KG1 (cell line): Measurements from ENCODE around the gene PLXNA4.

Source experiments
- DNase-seq: peaks from one replicate; lab custom pipeline; 2025; lab: John Stamatoyannopoulos, UW

PLXNA4 gene

DNA sequence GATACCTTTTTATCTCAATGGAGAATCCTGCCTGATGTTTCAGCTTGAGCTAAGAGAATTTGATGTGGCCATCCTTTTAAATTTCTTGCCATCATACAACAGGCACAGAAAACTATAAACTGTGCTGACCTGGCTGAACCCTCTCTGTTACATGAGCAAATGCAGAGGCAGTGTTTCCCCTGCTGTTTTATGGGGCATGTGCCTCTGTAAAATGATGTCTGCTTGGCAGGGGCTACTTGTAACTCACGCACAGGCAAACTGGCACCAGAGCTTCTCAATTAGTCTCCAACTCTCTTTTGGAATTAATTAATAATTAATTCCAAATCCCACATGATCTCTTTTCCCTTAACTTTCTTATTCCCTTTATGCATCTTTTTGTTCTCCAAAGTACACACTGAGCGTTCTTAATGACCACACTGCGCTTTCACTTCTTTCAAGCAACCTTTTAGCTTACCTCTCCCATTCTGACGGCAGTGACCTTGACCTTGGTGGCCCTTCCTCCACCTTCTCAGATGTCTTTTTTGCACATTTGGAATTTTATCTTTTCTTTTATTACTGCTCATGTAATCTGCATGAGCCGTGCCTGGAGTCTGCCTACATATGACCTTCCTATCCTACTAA lies 334.0 kb downstream of the PLXNA4 start:
- no peak for DNase-seq

DNA sequence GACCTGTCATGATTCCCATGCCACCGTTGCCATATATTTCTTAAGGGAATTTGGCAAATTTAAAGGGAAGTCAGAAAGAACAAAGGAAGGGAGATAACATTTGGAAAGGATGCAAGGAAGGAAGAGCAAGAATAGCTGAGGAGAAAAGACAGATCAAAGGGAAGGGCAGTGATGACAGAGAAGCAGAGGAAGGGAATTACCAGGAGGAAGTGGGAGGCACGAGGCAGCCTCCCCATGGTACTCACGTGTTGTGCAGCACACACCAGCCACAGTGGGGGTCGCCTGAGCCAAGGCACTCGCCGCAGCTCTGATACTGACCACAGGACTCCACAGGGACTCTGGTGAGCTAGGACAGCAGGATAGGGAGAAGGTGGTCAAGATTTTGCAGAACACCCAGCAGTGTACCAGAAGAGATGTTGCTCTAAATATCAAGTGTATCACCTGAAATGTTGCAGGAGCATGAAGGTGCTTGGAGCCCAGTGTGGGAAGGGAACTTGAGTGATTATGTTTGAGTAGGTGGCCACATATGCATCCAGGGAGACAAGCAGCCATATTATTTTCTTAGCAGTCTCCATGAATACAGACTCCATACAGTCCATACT lies 335.3 kb downstream of the PLXNA4 start:
- no peak for DNase-seq

DNA sequence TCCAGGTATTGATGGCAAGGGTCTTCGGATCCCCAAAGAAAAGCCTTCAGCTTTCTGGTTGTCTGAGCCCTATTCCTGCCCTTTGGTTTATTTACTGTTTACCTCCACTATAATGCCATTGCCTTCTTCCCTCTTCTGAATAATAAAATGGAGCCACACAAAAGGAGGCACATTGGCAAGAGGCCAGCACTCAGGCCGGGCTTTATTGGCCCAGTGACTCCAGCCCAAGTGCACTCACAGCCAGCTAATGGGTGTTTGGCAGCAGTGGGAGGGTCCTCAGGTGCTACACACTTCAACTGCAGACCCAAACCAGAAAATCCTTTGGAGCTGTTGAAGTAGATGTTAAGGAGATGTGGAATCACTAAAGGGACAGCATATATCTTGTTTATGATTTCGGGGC lies 336.0 kb downstream of the PLXNA4 start:
- DNase-seq = no peak

DNA sequence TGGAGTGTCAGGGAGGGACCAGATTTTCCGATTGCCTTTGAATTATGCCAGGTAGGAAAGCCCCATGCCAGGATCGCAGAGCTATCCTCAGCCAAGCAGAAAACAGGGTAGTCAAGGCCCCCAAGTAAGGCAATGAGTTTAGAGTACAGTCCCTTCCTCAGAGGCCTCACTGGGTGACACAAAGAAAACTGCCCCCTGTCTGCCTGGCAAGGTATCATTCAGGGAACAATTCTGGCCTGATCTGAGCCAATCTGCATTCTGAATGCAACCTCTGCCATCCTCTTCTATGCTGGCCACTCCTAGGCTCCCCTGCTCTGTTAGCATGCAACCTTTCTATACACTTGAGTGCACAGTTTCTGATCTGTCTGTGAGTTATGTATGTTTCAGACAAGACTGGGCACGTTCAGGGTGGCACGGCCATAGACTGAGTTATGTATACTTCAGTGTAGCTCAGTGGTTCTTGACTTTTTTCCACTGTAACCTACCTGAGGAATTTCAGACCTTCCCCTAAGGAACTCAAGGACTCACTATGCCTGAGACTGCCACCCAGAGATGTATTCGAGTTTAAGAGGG lies 336.8 kb downstream of the PLXNA4 start:
- no peak for DNase-seq

DNA sequence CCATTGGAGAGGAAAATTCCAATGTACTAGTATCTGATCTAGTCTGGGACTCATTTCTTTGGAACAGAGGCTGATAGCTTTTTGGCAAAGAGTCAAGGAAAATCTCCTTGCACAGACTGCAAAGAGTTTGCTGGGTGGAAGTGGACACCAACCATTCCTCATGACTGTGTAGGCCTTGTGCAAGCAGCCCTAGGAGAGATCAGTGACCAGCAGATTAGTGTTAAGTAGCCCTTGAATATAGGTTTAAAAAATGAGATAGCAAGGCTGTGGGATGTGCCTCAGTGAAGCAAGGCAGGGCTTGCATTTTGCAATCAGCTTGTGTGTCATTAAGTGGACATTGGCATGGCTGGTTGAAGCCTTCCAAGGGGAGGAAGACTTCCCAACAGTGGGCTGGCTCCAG lies 341.6 kb downstream of the PLXNA4 start:
- no peak for DNase-seq

DNA sequence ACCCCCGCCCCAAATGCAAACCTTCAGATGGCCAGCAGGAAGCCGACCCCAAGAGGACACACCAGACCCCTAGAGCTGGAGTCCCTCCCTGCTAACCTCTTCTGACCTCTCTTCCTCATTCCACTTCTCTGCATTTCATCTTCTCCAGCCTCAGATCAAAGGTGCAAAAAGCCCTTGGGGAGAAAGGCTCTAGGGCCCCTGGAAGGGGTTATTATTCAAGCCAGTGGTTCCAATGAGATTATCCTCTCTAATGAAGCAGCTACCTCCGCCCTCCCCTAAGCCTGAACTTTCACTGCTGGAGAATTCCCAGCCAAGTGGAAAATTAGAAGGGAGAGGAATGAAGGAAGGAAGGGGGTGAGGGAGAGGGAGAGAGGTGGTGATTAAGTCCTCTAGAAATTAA lies 343.9 kb downstream of the PLXNA4 start:
- DNase-seq = no peak

DNA sequence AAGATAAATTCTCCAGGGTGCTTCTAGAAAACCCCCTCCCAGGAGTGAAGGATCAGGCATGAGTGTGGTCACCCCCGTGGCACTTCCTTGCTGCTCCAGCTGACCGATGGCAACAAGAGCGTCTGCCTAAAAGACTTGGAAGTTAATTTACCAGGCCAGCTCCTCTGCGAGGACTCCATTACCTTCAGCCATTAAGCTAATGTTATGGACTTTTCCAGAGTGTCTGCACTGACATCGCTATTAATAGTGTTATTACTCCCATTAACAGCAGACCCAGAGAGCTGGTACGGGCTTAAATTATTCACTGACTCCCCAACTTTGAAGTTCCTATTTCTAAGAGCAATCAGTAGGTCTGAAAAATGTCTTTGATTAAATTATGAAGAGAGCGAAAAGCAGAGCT lies 345.8 kb downstream of the PLXNA4 start:
- DNase-seq = no peak

DNA sequence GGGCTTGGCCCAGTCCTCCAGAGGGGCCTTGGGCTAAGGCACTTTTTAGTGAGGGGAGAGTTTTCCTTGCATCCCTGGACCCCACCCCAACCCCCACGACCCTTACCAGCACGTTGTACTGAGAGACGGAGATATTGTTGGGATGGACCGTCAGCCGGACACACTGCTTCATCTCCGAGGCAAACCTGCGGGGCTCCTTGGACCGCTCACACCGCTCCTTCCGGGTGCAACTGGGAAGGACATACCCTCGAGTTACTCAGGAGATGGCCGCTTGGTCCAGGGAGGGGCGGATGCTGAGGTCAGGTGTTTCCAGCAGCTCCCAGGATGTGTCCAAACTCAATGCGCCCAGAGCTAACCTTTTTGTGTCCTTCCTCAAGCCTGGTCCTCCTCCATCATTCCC lies 348.0 kb downstream of the PLXNA4 start:
- no peak for DNase-seq

DNA sequence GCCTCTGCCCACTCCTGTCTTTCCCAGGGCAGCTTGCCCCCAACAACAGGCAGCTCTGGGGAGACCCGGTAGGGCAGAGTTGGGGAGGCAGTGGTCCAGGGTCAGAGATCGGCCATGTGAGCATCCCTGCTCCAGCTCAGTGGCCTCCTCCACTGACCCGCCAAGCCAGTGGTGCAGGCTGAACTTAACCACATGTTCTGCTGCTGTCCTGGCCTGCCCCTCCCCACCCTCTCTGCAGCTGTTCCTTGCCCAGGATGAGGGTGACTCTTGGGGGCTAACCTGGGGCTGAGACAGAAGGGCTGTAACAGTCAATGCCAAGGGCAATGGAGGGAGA lies 349.3 kb downstream of the PLXNA4 start:
- no peak for DNase-seq

DNA sequence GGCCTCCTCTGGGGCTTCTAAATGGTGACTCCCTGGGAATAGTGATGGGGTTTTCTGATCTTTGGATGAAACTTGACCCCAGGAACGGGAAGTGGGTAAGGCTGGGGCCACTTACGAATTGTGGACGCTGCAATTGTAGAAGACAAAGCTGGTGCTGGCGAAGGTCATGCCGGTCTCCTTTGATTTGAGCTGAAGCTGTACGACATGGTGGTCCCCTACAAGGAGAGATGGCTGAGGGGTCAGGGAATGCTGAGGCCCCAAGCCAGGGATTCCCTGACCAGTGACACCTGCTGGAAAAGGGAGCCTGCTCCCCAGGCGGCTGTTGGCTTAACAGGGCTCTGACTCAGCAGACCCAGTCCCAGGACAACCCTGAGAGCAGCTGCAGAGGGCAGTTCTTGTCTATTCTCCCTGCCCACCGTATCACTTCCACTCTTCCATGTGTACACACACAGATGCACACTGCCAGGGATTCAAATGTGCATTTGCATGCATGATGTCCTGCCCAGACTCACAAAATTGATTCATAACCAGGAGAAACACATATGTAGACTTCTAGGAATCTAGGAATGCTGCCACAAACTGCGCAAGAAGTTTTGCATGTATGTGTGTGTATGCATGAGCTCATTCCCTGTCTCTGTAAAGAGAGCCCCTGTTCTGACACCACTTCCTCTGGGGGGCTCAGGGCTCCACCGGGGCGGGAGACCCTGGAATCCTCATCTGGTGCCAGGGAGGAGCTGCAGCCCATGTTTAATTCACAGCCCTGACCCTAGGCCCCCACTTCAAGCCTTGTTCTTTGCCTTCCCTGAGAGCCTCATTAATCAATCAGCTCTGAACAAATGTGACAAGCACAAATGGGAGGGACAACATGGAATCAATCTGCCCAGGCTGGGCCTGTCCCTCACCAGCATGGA lies 350.0 kb downstream of the PLXNA4 start:
- no peak for DNase-seq

DNA sequence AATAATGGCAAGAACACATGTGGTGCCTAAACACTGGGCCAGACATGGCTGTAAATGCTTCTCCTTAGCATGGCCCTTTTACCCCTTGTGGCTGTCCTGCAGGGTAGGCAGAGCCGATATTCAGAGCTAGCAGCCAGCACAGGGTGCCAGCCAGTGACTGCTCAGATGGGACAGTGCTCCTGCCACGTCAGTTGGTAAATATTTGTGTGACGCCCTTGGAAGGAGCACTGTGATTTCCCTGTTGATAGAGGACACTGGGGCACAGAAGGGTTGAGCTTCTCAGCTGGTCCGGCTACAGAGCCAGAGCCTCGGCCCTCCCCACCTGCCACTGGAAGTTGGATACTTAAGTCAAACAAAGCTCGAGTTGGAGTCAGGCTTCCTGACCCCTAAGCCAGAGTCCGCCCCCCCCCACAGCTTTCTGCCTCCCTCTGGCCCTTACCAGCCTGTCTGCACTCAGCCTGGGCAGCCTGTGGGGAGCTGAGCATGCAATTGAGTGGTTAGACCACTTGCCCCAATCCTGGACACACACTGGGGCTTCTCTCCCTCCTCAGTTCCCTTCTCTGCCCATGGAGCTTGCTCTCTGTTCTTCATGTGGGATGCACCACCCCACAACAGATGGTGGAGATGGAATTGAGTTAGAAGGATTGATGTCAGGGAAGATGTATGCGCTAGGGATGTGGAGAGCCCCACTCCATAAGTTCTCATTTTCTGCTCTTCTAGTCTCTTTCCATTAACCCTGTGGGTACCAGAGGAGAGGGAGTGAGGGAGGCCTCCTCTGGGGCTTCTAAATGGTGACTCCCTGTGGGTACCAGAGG lies 350.8 kb downstream of the PLXNA4 start:
- no peak for DNase-seq

DNA sequence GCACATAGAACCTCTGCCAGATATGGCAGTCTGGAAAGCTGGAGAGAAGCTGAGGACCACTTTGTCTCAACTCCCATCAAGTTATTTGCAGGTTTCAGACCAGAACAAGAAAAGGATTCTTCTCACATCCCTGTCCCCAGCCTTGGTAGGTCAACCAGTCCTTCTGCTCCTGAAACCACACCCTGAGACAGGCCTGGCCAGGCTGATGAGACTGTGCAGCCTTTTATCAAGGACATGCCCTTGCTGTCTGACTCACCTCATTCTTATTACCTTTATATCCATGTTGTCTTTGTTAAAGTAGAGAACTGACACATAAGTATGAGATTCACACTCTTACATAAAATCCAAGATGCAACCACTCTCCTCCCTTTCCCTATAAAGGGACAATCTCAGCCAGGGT lies 354.9 kb downstream of the PLXNA4 start:
- DNase-seq = no peak

DNA sequence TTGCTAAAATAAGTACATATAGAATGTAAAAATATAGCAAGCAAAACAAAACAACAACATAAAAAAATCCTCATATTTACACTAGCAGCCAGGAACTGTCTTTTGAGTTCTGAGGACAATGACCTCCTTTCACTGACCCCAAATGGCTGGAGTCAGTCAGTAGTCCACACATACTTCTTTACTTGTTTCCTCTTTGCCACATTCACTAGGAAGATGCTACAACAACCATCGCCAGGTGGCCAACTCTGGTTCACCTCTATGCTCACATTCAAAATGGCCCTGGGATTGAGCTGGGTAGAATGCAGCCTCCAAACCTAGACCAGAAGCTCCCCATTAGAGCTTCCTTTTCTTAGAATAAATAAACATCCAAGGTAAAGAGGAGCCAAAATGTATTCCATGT lies 356.2 kb downstream of the PLXNA4 start:
- no peak for DNase-seq

DNA sequence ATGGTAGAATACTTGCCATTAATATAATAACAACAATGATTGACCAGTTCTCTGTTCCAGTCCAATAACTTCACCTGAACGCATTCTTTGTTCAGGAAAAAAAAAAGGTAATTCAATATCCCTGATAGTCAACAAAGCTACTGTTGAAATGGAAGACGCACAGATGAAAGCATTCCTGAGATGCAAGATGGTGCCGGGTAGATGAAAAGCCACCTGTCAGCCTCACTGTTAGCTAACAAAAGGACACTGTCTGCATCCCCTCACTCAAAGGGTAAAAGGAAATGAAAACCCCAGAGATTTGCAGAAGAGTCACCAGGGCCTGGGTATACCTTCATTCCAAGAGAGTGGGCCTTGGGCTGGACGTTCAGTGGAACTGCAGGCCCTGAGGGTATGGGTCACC lies 357.4 kb downstream of the PLXNA4 start:
- no peak for DNase-seq

DNA sequence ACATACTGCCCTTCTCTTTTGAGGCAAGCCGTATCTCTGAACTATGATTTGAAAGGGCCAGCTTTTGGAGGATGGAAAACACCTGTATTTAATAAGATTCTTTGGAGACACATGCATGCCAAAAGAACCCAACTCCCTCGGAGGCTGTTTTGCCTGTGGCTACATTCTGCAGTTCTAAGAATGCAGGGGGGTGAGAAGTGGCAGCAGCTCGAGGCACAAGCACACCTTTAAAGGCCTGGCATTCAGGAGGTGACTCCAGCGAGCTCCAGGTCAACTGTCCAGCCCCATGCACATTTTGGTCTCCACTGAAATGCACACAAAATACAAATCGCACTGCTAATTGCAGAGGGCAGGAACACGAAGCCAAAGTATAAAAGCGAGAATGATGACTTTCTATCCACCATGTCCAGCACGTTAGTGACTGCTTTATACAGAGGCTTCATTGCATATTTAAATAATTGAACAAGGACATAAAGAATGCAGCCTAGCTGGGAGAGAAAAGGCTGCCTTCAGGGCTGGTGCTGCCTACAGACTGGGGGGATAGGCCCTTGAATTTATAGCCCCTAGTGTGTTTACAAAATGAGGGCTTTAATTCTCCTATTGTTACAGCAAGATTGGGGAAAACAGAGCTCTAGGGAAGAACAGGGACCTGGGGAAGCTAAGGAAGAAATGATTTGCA lies 359.3 kb downstream of the PLXNA4 start:
- no peak for DNase-seq

DNA sequence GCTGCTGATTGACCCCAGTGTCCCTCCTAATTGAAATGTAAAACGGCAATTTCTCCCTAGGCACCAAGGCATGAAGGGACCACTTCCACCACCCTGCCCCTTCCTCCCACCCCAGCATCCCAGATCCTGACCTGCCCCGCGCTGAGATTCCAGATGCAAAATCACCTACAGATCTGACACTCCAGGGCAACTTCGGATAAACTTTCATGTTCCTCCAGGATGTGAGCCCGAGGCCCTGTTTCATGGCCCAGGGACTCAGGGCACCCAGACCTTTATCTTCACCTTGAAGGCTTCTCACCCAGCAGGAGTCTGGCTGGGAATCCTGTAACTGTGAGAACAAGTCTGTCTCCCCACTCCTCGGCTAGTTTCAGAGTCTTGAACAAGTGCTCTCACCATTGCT lies 361.8 kb downstream of the PLXNA4 start:
- DNase-seq = no peak

DNA sequence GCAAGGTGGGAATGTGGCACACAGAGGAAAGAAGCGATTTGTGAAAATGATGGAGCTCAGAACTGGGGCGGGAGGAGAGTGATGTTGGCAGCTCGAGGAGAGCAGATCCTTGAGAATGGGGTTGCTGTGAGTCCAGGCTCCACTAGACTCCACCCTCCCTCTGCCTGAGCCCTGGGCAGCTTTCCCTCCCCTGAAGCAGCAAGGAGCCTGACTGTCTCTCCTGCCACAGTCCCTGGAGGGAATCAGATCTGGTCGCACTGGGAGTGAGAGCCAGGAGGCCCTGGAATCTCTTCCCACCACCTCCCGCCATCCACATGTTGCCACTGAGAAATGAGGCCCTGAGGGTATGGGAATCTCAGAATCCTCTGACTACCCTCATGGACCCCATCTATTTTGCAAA lies 362.7 kb downstream of the PLXNA4 start:
- no peak for DNase-seq

DNA sequence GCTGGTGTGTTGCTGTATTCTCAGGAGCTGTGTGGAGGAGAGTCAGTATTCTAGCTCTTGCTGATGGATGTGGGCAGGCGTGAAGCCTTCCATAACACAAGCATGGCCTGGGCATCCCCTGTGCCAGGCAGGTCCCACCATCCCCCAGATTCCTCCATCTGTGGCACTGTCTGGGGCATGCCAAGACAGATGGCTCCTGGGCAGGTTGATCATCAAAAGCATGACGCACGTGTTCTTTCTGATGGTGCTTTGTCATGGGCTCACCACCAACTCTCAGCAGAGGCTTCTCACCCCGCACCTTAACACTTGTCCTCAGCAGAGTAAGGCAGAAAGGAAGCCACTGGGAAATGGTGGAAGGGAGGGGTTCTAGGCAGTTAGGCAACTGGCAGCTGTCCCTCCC lies 364.3 kb downstream of the PLXNA4 start:
- no peak for DNase-seq

DNA sequence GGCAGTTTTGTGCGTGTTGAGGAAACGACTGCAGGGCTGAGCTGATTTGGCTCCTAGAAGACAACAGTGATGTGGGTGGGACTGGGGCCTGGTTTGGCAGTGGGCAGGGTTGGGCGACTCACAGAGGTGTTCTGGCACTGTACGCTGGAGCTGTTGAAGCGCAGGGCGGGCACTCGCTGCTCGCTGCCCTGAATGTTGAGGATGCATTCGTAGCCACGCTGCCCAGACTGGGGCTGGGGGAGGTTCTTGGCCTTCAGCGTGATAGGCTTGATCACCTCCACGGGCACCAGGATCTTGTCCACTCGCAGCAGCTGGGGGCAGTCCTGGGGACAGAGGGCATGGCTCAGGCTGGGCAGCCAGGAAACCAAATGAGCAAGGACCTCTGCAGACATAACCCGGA lies 365.4 kb downstream of the PLXNA4 start:
- DNase-seq = no peak

DNA sequence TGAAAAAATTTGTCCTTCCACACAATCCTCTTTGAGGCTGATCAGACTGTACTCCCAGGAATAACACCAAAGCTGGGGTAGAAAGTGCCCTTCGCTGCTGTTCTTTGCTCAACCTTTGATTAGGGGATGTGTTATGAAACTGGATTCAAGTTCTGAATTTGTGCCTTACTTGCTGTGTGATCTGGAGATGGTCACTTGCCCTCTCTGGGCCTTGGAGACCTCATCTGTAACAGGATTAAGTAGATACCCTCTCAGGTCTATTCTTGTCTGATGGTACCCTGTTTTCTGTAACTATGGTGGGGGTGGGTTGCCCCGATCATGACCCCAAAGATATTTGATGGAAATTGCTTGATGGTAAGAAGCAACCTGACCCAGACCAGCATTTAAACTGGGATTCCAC lies 368.5 kb downstream of the PLXNA4 start:
- no peak for DNase-seq

DNA sequence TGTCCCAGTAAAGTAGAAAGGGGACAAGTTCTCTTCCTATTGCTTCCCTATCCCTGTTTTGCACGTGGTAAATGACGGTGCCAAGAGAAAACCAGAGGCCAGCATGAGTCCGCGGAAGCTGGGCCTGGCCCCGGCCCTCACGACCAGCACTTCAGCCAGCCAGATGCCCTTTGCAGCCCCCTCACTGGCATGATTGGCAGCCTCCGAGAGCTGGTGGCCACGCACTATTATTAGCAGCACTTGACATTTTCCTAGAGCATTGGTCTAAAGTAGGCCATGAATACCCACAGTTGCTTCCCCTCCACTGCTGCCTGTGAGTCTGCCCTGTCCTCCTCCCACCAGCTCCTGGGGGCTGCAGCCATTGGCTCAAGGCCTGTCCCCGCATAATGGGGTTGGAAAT lies 369.1 kb downstream of the PLXNA4 start:
- no peak for DNase-seq

DNA sequence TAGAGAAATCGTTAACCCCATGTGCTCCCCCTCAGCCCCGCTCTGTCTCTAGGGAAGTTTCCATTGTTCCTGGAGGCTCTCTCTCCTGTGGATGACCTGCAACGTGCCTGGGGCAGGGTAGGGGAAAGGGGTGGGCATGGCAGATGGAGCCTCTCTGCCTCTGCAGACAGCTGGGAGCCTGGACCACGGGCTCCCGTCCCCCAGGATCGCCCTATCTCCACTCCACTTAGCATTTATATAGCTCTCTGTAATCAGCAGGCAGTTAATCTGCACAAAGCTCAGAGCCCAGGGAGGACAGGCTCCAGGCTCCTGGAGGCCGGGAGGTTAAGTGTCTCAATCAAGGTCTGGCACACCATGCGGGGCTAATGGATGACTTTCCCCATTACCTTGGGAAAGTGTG lies 369.7 kb downstream of the PLXNA4 start:
- DNase-seq = no peak
